GM21529 (cell line): ENCODE data around the gene FANK1.

Source experiments
- ATAC-seq: cut with Tn5 transposase; IDR thresholded peaks from one replicate; pipeline ENCODE4 v1.9.1; 2021; ENCODE audit not compliant: unreplicated experiment

FANK1 gene

DNA sequence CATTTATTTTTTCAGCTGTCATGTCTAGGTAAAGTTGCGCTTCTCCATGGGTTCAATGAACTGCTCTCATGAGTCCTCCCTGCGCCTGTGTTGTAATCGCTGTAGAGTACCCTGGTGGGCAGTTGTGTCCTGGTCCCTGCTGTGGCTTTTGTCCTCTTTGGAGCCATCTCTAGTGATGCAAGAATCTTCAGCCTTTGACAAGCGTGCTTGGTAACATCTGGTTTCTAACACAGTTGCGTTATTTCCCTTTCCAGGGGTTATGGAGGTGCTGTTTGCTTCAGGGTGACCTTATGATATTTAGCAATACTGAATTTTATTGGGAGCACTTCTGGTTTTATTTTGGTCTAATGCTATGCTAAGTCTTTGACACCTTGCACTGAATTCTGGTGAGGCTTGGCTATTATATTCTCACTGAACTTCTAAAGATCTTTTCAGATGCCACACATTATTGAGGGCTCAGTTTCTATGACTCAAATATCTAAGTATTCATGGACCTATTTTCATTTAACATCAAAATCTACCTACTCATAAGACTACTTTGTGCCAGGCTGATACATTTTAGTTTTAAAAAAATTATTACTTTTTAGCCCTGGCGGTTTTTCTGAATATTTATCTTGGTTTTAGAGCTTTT lies 88.6 kb downstream of the FANK1 start:
- ATAC-seq: no peak

DNA sequence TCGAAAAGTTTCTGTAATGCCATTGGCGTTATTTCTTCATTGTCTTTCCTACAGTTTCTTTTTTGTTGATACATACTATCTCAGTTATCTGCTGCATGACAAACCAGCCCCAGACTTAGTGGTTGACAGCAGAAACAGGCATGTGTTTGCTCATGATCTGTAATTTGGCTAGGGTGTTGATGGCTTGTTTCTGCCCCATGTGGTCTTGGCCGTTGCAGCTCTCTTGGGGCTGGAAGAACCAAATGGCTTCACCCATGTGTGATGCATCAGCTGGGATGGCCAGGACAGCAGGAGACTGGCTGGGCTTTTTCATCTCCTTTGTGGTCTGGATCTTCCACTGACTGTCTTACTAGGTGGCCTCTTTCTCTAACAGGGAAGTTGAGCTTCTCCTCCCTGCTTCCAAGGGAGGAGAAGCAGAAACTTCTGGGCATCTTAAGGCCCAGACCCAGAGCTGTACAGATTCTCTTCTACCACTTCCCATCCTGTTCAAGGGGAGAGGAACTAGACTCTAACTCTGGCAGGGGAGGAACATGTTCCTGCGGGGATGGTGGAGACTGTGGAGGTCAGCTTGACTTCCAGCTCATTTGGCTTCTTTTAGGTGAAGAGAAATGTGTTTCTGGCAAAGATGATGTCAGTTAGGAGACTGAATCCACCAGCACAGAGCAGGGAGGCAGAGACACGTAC lies 89.3 kb downstream of the FANK1 start:
- no peak for ATAC-seq

GRCh38 chr10:125989791-125990190 lies 93.4 kb downstream of the FANK1 start:
- no peak for ATAC-seq

DNA sequence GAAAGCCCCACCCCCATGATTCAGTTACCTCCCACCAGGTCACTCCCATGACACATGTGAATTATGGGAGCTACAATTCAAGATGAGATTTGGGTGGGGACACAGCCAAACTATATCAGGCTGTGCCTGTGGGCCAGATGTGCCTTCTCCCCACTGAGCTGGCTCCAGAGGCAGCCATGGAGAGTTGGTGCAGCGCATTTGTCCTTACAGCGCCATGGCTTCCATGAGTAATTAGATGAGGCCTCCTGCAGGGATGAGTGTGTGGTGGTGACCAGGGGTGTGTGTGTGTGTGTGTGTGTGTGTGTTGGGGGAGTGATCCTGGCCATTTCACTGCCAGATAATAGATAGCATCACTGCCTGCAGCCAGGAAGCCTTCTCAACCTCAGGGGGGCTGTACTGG lies 94.6 kb downstream of the FANK1 start:
- no peak for ATAC-seq

- ATAC-seq: no peak
Measured at GRCh38 chr10:125991392-125991791, 95.0 kb downstream of the FANK1 start.

DNA sequence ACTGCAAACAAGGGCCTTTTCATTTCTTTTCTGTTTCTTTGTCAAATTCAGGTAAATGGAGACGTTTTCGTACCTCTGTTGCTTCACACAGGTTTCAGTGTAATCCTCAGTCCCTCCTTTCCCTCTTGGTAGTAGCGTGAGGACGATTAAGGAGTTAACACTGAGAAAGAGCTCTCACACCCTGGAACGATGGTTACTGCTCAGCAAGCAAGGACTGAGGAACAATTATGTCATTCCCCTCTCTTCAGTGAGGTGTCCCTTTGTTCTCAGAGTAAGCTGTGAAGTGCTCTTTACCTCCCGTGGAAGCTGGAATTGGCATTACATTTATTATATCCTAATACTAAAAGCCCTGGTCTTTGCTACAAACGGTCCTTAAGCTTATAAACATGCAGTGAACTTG lies 95.9 kb downstream of the FANK1 start:
- no peak for ATAC-seq

GRCh38 chr10:125994601-125995000 lies 98.2 kb downstream of the FANK1 start:
- no peak for ATAC-seq

- ATAC-seq: no peak
Measured at GRCh38 chr10:125995726-125996304, 99.5 kb downstream of the FANK1 start.

DNA sequence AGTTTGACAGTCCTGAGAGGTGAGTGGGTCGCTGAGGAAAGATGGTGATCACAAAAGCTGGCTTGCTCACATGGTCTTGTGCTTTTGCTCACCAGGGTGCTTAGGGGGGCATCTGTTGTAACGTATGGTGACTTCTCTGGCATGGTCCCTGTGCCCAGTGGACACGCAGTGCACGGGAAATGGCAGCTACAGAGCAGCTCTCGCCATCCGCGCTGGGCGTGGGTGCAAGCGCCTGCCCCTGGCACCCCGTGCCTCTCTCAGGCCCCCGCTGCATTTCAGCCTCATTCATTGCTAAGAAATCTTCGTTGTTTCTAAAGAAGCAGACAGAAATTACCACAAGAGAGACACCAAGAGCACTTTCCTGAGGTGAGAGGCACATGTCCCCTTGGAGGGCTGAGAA lies 101.2 kb downstream of the FANK1 start:
- ATAC-seq: no peak

- no peak for ATAC-seq
Measured at GRCh38 chr10:125999694-126000093, 103.3 kb downstream of the FANK1 start.

DNA sequence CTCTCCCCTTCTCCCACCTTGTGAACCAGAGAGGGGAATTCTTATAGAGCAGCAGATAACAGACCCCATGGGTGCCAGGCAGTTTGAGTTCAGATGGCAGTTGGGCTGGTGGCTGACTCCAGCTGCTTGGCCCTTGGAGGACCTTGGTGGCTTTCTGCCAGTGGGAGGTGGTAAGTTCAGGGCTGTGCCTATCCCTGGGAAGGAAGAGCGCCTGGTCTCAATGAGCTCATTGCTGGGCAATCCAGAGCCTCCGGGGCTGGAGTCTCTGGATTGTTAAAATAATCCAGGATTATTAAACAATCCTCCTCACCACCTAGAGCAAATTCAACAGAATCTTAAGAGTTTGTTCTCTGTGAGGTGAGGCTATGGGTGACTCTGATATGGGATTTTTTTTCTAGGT lies 105.2 kb downstream of the FANK1 start:
- ATAC-seq: no peak

- ATAC-seq: no peak
Measured at GRCh38 chr10:126004752-126005151, 108.4 kb downstream of the FANK1 start.

- no peak for ATAC-seq
Measured at GRCh38 chr10:126006264-126006663, 109.9 kb downstream of the FANK1 start.

DNA sequence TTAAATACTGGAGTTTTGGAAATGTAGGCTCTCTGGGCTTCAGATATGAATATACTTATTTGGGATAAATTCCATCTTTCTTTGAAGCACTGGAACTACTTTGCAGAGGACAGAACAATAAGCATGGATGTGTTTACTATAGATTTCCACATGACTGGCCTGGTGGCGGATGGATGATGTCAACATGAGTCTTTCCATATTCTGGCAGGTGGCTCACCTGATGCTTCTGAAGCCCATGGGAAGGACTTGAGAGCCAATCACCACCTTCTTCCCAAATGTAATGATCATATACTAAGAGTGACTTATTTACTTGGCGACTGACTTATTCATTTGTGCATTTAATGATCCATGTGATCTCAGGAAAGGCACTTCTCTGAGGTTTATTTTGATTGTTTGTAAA lies 110.5 kb downstream of the FANK1 start:
- ATAC-seq: no peak

GRCh38 chr10:126009650-126010049 lies 113.3 kb downstream of the FANK1 start:
- no peak for ATAC-seq

DNA sequence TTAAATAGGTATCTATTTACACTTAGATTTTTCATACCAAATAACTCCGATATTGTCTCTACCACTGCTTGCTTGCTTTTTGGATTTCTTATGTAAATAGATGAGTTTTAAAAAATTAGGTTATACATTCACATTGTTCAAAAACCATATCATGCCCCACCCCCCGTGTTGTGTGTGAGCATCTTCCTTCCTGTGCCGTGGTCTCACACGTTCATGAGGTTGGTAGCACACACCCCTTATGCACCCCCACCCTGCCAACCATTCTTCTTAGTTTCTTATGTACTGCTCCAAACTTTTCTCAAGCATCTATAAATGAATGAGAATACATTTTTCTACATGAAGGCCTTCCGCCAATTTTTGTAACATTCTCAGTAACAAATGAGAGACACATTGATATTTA lies 115.6 kb downstream of the FANK1 start:
- ATAC-seq: no peak

- no peak for ATAC-seq
Measured at GRCh38 chr10:126012485-126012884, 116.1 kb downstream of the FANK1 start.

- ATAC-seq: peak; percentile 74
Measured at GRCh38 chr10:126013489-126014281, 117.3 kb downstream of the FANK1 start.

GRCh38 chr10:126014309-126014708 lies 117.9 kb downstream of the FANK1 start:
- no peak for ATAC-seq

DNA sequence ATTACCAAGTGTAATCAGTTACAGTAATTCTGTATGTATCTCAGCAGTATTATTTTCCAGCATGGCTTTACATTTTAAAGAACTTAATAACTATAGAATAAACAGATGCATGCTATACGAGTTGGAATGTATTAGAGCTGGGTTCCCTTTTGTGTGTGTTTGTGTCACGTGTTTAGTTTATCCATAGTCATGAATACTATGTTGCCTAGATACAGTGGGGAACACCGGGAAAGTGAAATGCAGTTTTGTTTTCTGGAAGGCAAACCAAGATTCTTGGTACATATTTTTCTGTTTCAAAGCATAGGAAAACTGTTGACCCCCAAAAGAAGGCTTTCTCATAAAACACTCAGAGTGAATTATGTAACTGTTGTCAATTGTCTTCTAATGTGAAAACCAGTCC lies 119.0 kb downstream of the FANK1 start:
- ATAC-seq: no peak

DNA sequence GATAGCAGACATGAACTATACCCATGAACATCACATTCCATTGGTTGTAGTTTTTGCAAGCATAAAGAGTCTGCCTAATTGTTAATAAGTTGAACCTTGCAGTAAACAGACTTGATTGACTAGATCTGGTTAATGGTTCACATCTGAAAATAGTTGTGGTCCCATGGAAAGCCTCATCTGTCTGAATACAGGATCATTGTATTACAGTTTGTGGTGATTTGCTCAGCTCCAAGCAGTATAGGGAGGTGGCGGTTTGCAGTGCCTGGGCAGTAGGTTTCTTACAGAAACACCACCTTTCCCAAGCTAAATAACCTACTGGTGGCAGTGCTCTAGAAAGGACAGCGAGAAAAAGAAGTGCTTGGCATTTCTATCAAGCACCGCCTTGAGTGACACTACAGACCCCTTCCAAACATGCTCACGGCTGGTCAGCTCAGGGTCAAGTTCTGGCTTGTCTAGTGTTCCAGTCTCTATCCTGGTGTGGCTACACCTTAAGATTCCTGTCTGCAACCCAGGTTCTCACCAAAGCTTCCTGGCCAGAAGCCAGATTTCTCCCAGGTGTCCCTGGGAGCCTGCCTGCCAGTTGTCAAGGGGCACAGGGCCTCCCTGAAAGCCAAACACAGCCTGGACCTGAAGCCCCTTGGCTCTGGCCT lies 119.9 kb downstream of the FANK1 start:
- no peak for ATAC-seq
